ENCODE results near the gene ARHGAP40. TPM values are rescaled to one million over a fixed set of nuclear protein-coding genes. Genes with fewer than 3 reads are reported as not detected.

ARHGAP40 gene
- total RNA-seq, 2 donors from 2014 or later: not detected

- ATAC-seq (no peak), DNase-seq (no peak)
- Histone ChIP-seq H3K27me3 (no peaks in the 10 kb centered on the region), H3K9me3 (no peaks in the 10 kb centered on the region), H3K36me3 (replicated peaks in 1 of 2; ENCODE audit: insufficient read depth in 1 of 2, low read depth in 2 of 2) (peaks cover 4 to 8% of the 10 kb centered on the region in 2 donors), H3K4me1 (no peaks in the 10 kb centered on the region), H3K27ac (no peak overlapping the region), H3K4me3 (no peak overlapping the region)
- 74 to 80% methylated on average over 6 of the region's 6 CpGs for WGBS, 2 donors
- TF ChIP-seq POLR2A (IDR thresholded peaks at IDR 0.05): no peak
- TF ChIP-seq CTCF (IDR thresholded peaks at IDR 0.05): no peak
- intact Hi-C loops (cut with DNase I): no loop called here
Observed at GRCh38 chr20:38566036-38566598, 35.5 kb upstream of the ARHGAP40 start.

GRCh38 chr20:38569747-38570525 is 31.7 kb upstream of the ARHGAP40 start:
- Histone ChIP-seq H3K9me3 (no peaks in the 10 kb centered on the region), H3K27ac (no peak overlapping the region), H3K27me3 (no peaks in the 10 kb centered on the region), H3K36me3 (replicated peaks in 1 of 2; ENCODE audit: insufficient read depth in 1 of 2, low read depth in 2 of 2) (peaks cover 0 to 15% of the 10 kb centered on the region in 2 donors), H3K4me1 (no peaks in the 10 kb centered on the region), H3K4me3 (no peak overlapping the region)
- intact Hi-C loops (cut with DNase I): no loop called here
- ATAC-seq (no peak), DNase-seq (no peak)
- TF ChIP-seq POLR2A (IDR thresholded peaks at IDR 0.05): no peak
- no peak for TF ChIP-seq CTCF (IDR thresholded peaks at IDR 0.05)
- 63 to 75% methylated on average over 5 of the region's 5 CpGs for WGBS, 2 donors

GRCh38 chr20:38573413-38573812 is 28.2 kb upstream of the ARHGAP40 start:
- Histone ChIP-seq H3K27ac (no peak overlapping the region), H3K4me1 (no peaks in the 10 kb centered on the region), H3K4me3 (no peak overlapping the region), H3K9me3 (no peaks in the 10 kb centered on the region), H3K36me3 (replicated peaks in 1 of 2; ENCODE audit: insufficient read depth in 1 of 2, low read depth in 2 of 2) (peaks cover 0 to 15% of the 10 kb centered on the region in 2 donors), H3K27me3 (no peaks in the 10 kb centered on the region)
- TF ChIP-seq POLR2A (IDR thresholded peaks at IDR 0.05) (no peak), CTCF (IDR thresholded peaks at IDR 0.05) (no peak)
- intact Hi-C loops (cut with DNase I): no loop called here
- DNase-seq (no peak), ATAC-seq (no peak)
- 69 to 71% methylated on average over 7 of the region's 7 CpGs for WGBS, 2 donors

GRCh38 chr20:38579219-38579910 is 22.2 kb upstream of the ARHGAP40 start:
- no peak for ATAC-seq
- no peak overlapping the region for H3K27ac ChIP-seq
- WGBS, 2 donors: 63 to 76% methylated on average over 7 of the region's 7 CpGs
- intact Hi-C loops (cut with DNase I): no loop called here
- no peaks in the 10 kb centered on the region for H3K4me1 ChIP-seq
- no peak overlapping the region for H3K4me3 ChIP-seq
- no peaks in the 10 kb centered on the region for H3K27me3 ChIP-seq
- DNase-seq: no peak
- H3K36me3 ChIP-seq (replicated peaks in 1 of 2; ENCODE audit: insufficient read depth in 1 of 2, low read depth in 2 of 2): peaks cover 0 to 3% of the 10 kb centered on the region in 2 donors
- TF ChIP-seq CTCF (IDR thresholded peaks at IDR 0.05): no peak
- no peaks in the 10 kb centered on the region for H3K9me3 ChIP-seq
